Duodenal mucosa (tissue), 2 donors: ENCODE data around the gene UBIAD1.

Source experiments
- H3K27ac ChIP-seq: one replicate; pipeline ENCODE4 v1.7.0; 2013; ENCODE audit warnings: low read depth, low read length
- H3K27me3 ChIP-seq, 2 donors: one replicate each; pipeline ENCODE4 v1.7.0; 2013; ENCODE audit warnings: low read length in 2 of 2, control low read depth in 1 of 2; ENCODE audit not compliant: insufficient read depth in 2 of 2, control insufficient read depth in 1 of 2
- H3K36me3 ChIP-seq, 2 donors: one replicate each; pipeline ENCODE4 v1.7.0; 2013; ENCODE audit warnings: low read length in 2 of 2, control low read depth in 1 of 2; ENCODE audit not compliant: insufficient read depth in 2 of 2, control insufficient read depth in 1 of 2
- H3K4me1 ChIP-seq, 2 donors: one replicate each; pipeline ENCODE4 v1.7.0; 2013; ENCODE audit warnings: low read length in 2 of 2, control low read depth in 1 of 2; ENCODE audit not compliant: insufficient read depth in 2 of 2, control insufficient read depth in 1 of 2
- H3K4me3 ChIP-seq, 2 donors: one replicate each; pipeline ENCODE4 v1.7.0; 2013; ENCODE audit warnings: low read length in 2 of 2, low read depth in 1 of 2
- H3K9ac ChIP-seq, 2 donors: one replicate each; pipeline ENCODE4 v1.7.0; 2013; ENCODE audit warnings: low read length in 2 of 2, low read depth in 1 of 2
- H3K9me3 ChIP-seq, 2 donors: one replicate each; pipeline ENCODE4 v1.7.0; 2013; ENCODE audit warnings: low read length in 2 of 2, control low read depth in 1 of 2; ENCODE audit not compliant: control insufficient read depth in 1 of 2

UBIAD1 gene

DNA sequence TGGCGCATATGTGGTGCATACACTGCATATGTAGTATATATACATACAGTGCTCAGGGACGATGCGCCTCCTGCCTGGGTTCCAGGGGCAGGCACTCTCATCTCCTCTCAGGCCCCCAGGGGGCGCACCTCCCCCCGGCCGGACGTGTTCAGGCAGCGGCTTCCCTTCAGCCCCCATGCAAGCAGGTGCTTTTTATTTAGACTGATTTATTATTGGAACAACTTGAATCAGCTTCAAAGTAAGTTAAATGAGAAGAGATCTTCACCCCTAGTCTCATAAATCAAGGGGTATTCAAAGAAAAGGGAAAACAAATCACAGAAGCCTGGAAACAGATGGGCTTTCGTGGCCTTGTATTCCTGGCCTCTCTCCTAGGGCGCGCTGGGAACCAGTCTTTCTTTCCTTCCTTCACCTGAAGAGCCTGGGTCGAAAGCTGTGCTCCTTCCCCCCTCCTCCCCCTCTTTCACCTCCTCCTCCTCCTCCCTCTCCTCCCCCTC, 64.6 kb downstream of the UBIAD1 start:
- H3K27me3 ChIP-seq, result peaks cover 0 to 12% of the 10 kb centered on the region in 2 donors
- no peaks in the 10 kb centered on the region for H3K36me3 ChIP-seq
- H3K4me3 ChIP-seq, result no peak overlapping the region
- H3K9me3 ChIP-seq, result no peaks in the 10 kb centered on the region
- peaks cover 19 to 26% of the 10 kb centered on the region in 2 donors for H3K4me1 ChIP-seq
- no peak overlapping the region for H3K27ac ChIP-seq
- no peak overlapping the region for H3K9ac ChIP-seq
